Gastrocnemius medialis (tissue), 4 donors: Measurements from ENCODE around the gene PRKCQ. TPM values are rescaled to one million over a fixed set of nuclear protein-coding genes. Genes with fewer than 3 reads are reported as not detected.
"Not testable (repeated sequence)": the region's sequence is repeated elsewhere in the genome, so short reads cannot be mapped to it uniquely, and the experiment has no call there.

Experiments used
- ATAC-seq, 2 donors: fragments of 150-250 bp; one replicate each; pipeline ENCODE4 v1.9.1; 2016
- DNase-seq, 2 donors: peaks; one replicate each; pipeline ENCODE4 v3.0.0-alpha.2; 2019
- H3K27ac ChIP-seq, 4 donors: fragments of 200-600 bp; sonication (generic); 1 replicate in 1 of 4; 2 replicates in 3 of 4; pipeline ENCODE4 v1.5.1; 2016 to 2018; ENCODE audit warnings: mild to moderate bottlenecking in 2 of 4, moderate library complexity in 1 of 4
- H3K27me3 ChIP-seq, 3 donors: fragments of 200-600 bp; sonication (generic) in 2 of 3; 1 replicate in 1 of 3; 2 replicates in 2 of 3; pipeline versions ENCODE4 v1.5.1 to v1.6.0; 2016 to 2019; ENCODE audit warnings: mild to moderate bottlenecking in 1 of 3, moderate library complexity in 1 of 3
- H3K36me3 ChIP-seq, 2 donors: fragments of 200-600 bp; sonication (generic) in 1 of 2; one replicate each; pipeline ENCODE4 v1.5.1; 2017 to 2018
- H3K4me1 ChIP-seq, 2 donors: fragments of 200-600 bp; sonication (generic) in 1 of 2; one replicate each; pipeline ENCODE4 v1.5.1; 2016 to 2017; ENCODE audit warnings: mild to moderate bottlenecking in 2 of 2
- H3K4me3 ChIP-seq, 4 donors: fragments of 200-600 bp; sonication (generic) in 3 of 4; 1 replicate in 1 of 4; 2 replicates in 3 of 4; pipeline ENCODE4 v1.5.1; 2016 to 2019; ENCODE audit warnings: mild to moderate bottlenecking in 2 of 4
- H3K9me3 ChIP-seq, 3 donors: fragments of 200-600 bp; sonication (generic) in 2 of 3; 1 replicate in 1 of 3; 2 replicates in 2 of 3; pipeline ENCODE4 v1.5.1; 2016 to 2019
- CTCF ChIP-seq, 5 experiments: fragments of 450-650 bp in 3 of 5; fragments of 200-600 bp in 2 of 5; sonication (generic) in 2 of 5; IDR thresholded peaks in 4 of 5; conservative IDR thresholded peaks in 1 of 5; 1 replicate in 4 of 5; 2 replicates in 1 of 5; pipeline ENCODE4 v1.5.1; 2016 to 2019; ENCODE audit warnings: antibody characterized with exemption in 5 of 5, mild to moderate bottlenecking in 3 of 5, moderate library complexity in 3 of 5
- POLR2A ChIP-seq, 2 donors: fragments of 450-650 bp; IDR thresholded peaks; one replicate each; pipeline ENCODE4 v1.6.1; 2017; ENCODE audit warnings: antibody characterized with exemption in 2 of 2, mild to moderate bottlenecking in 2 of 2, moderate library complexity in 2 of 2
- in situ Hi-C, 4 donors: fragments of 200-750 bp; cut with MboI; loops; one replicate each; pipeline versions ENCODE4 v1.15.0 to v1.8.0; 2017; ENCODE audit warnings: low sequenced_read_pairs in 4 of 4
- intact Hi-C: fragments of 100-400 bp; cut with DNase I; formaldehyde crosslinking; loops from one replicate; pipeline ENCODE4 v1.15.1; 2023; ENCODE audit warnings: low total_unique reads
- total RNA-seq, 4 donors: library from RNA; depleted of rRNA; stranded (reverse); fragments of >200 nt; gene quantifications; one replicate each; pipeline versions ENCODE4 v1.1.0 to v1.2.3, GENCODE V29; 2016

The PRKCQ gene
- total RNA-seq, 4 donors from 2014 or later, result 25.8 to 70.7 (median 38.8) TPM

DNA sequence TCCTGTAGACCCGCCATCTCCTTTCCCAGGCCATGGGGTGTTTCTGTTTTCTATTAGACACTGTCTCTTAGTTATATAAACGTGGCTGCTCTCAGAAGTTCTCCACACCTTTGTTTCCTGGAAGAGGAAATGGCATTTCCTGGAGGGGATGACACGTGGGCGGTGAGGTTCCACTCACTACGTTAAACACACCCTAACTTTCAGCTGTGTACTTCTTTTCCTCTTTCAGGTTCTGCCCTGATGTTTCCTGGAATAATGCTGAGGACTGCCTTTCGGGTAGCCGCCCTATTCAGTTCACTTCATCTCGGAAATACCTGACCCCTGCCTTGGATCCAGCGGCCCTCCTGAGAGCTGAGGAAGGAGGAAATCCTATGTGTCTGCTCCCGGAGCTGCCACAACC lies 3.4 kb upstream of the PRKCQ start:
- Histone ChIP-seq H3K27me3 (no peaks in the 10 kb centered on the region), H3K9me3 (no peaks in the 10 kb centered on the region), H3K27ac (peak overlapping the region; percentile 93 to 96 (median 94)), H3K36me3 (peaks cover 0 to 25% of the 10 kb centered on the region in 2 donors), H3K4me3 (no peak overlapping the region), H3K4me1 (peaks cover 11 to 18% of the 10 kb centered on the region in 2 donors)
- ATAC-seq (no peak), DNase-seq (no peak)
- TF ChIP-seq CTCF (IDR thresholded peaks at IDR 0.05 in 4 of 5, conservative IDR thresholded peaks at IDR 0.05 in 1 of 5), result no peak
- no peak for TF ChIP-seq POLR2A (IDR thresholded peaks at IDR 0.05)
- in situ Hi-C loops, result loop anchor here in 1 of 4 donors (5.0 to 10.0 kb wide), 2 partner anchors 61 to 66 kb away; no protein-coding TSS in a partner anchor
- intact Hi-C loops, result loop anchor here (5.0 to 10.0 kb wide), 5 partner anchors 64 to 899 kb away; partner anchors contain the start of gene TASOR2

DNA sequence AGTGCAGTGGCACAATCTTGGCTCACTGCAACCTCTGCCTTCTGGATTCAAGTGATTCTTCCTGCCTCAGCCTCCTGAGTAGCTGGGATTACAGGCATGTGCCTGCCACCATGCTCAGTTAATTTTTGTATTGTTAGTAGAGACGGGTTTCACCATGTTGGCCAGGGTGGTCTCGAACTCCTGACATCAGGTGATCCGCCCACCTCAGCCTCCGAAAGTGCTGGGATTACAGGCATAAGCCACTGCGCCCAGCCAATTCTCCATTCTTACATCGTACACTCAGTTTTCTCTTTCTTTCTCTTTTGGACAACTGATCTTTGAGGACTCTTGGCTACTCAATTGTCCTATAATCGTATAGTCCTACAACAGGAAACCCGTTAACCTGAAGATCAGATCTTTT lies 2.8 kb upstream of the PRKCQ start:
- not testable (repeated sequence) for H3K4me3 ChIP-seq, H3K9me3 ChIP-seq, ATAC-seq, DNase-seq, H3K27me3 ChIP-seq
- H3K27ac ChIP-seq, result peak overlapping the region; percentile 93 to 96 (median 94)
- peaks cover 11 to 18% of the 10 kb centered on the region in 2 donors for H3K4me1 ChIP-seq
- in situ Hi-C loops, result loop anchor here in 1 of 4 donors (5.0 to 10.0 kb wide), 2 partner anchors 62 to 66 kb away; no protein-coding TSS in a partner anchor
- peaks cover 0 to 25% of the 10 kb centered on the region in 2 donors for H3K36me3 ChIP-seq
- intact Hi-C loops, result loop anchor here (5.0 to 10.0 kb wide), 5 partner anchors 64 to 898 kb away; partner anchors contain the start of gene TASOR2

DNA sequence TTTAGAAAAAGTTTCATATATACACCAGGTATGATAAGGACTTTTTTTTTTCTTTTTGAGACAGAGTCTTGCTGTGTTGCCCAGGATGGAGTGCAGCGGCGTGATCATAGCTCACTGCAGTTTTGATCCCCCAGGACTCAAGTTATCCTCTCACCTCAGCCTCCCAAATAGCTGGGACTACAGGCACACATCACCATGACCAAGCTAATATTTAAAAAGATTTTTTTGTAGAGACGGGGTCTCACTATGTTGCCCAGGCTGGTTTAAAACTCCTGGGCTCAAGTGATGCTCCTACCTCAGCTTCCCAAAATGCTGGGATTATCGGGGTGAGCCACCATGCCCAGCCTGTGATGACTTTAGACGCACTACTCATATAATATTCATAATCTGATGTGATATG lies 2.2 kb upstream of the PRKCQ start:
- DNase-seq (no peak), ATAC-seq (no peak)
- TF ChIP-seq POLR2A (IDR thresholded peaks at IDR 0.05) (no peak), CTCF (IDR thresholded peaks at IDR 0.05 in 4 of 5, conservative IDR thresholded peaks at IDR 0.05 in 1 of 5) (no peak)
- Histone ChIP-seq H3K9me3 (no peaks in the 10 kb centered on the region), H3K27me3 (no peaks in the 10 kb centered on the region), H3K36me3 (peaks cover 0 to 25% of the 10 kb centered on the region in 2 donors), H3K4me3 (peak overlapping the region in 3 of 4 donors; percentile 69 to 74 (median 73)), H3K27ac (peak overlapping the region; percentile 93 to 96 (median 94)), H3K4me1 (peaks cover 11 to 18% of the 10 kb centered on the region in 2 donors)
- in situ Hi-C loops (loop anchor here in 1 of 4 donors (5.0 to 10.0 kb wide), 2 partner anchors 63 to 65 kb away; no protein-coding TSS in a partner anchor), intact Hi-C loops (loop anchor here (5.0 to 10.0 kb wide), 5 partner anchors 65 to 897 kb away; partner anchors contain the start of gene TASOR2)

DNA sequence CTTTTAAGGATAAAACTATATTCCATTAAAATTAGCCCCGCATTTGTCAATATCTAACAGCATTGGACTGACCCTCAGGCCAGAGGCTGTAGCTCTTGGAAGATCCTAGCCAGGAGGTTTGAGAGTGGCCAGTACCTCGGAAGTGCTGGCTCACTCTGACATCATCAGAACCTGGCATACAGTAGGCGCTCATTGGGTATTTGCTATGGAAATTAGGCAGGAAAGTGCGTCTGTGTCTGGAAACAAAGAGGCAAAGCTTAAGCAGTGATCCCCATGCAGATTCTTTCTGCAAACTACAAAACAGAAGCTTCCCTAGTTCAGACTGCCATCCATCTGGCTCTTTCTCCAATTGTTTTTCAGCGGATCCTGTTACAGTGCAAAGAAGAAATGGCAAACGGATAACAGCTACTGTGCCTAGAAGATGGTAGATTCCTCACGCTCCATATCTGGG lies 1.7 kb upstream of the PRKCQ start:
- Histone ChIP-seq H3K4me1 (peaks cover 11 to 18% of the 10 kb centered on the region in 2 donors), H3K27ac (peak overlapping the region; percentile 93 to 96 (median 94)), H3K4me3 (peak overlapping the region; percentile 69 to 74 (median 73)), H3K36me3 (peaks cover 0 to 25% of the 10 kb centered on the region in 2 donors), H3K27me3 (no peaks in the 10 kb centered on the region), H3K9me3 (no peaks in the 10 kb centered on the region)
- in situ Hi-C loops (loop anchor here in 1 of 4 donors (5.0 to 10.0 kb wide), 2 partner anchors 63 to 65 kb away; no protein-coding TSS in a partner anchor), intact Hi-C loops (loop anchor here (5.0 to 10.0 kb wide), 5 partner anchors 65 to 897 kb away; partner anchors contain the start of gene TASOR2)
- ATAC-seq (peak; percentile 59 to 63), DNase-seq (peak in 1 of 2 donors; percentile 63)
- TF ChIP-seq CTCF (IDR thresholded peaks at IDR 0.05 in 4 of 5, conservative IDR thresholded peaks at IDR 0.05 in 1 of 5) (no peak), POLR2A (IDR thresholded peaks at IDR 0.05) (peak; percentile 53 to 57)

- not testable (repeated sequence) for DNase-seq, H3K27me3 ChIP-seq, H3K9me3 ChIP-seq
- in situ Hi-C loops, result loop anchor here in 1 of 4 donors (5.0 to 10.0 kb wide), 2 partner anchors 64 kb away; no protein-coding TSS in a partner anchor
- intact Hi-C loops, result loop anchor here (5.0 to 10.0 kb wide), 5 partner anchors 66 to 896 kb away; partner anchors contain the start of gene TASOR2
- H3K4me3 ChIP-seq, result peak overlapping the region; percentile 69 to 74 (median 73)
- peak in 1 of 2 donors; percentile 12 for ATAC-seq
- peaks cover 0 to 25% of the 10 kb centered on the region in 2 donors for H3K36me3 ChIP-seq
- peaks cover 13 to 18% of the 10 kb centered on the region in 2 donors for H3K4me1 ChIP-seq
- peak overlapping the region; percentile 93 to 96 (median 94) for H3K27ac ChIP-seq
These were observed 1.1 kb upstream of the PRKCQ start for GRCh38 chr10:6581223-6581622.
